T follicular helper cell (primary cell): ENCODE data around the gene TAOK2.
"Not testable (repeated sequence)": the region's sequence is repeated elsewhere in the genome, so short reads cannot be mapped to it uniquely, and the experiment has no call there.

Experiments used
- DNase-seq: peaks from one replicate; pipeline ENCODE4 v3.0.0-alpha.2; 2020; ENCODE audit warnings: low read depth
- total RNA-seq, 2 experiments: gene quantifications; one replicate each; lab custom pipeline; 2026; lab: John Stamatoyannopoulos, UW

Gene TAOK2
- total RNA-seq: 56.6 to 116 reads per million in 2 experiments

DNA sequence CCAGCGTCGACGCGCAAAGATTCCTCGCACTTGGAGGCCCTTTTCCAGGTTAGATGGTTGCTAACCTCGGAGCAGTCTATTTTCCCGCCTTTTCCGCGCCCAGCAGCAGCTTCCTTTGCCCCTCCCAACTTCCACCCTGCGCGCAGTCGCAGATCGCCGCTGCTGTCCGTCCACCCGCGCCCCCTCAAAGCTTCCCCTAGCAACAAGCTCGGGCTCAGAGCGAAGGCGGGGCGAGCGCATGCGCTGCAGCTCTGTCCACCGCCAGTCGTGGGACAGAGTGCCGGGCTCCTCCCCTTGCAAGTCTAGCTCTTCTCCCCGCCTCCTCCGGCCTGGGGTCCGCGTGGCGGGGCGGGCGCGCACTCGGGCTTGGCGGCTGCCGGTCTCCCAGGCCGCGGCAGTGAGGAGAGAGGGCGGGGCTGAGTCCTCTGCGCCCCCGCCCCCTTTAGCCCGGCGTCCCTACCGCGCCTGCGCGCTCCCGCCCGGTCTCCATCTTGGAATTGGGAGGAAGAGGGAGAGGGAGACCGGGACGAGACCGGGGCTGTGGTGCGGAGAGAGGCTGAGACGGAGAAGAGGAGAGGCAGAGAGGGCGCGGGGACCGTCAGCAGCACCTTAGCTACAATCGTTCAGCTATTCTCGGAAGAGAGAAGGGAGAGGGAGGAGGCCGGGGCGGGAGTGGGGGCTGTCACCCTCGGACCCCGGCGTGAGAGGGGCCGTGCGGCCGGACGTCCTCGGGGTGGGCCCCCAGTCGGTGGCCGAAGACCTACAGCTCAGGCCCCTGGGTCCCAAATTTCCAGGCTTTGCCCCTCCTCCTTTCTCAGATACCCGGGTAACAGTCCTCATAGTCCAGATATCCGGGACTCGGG is at the start of gene TAOK2:
TAOK2 (plus strand) TSS at position 485 of the 863 bp plus-strand sequence. CDS start 3,905 bp downstream, outside the sequence.
- peak; percentile 86 for DNase-seq

DNA sequence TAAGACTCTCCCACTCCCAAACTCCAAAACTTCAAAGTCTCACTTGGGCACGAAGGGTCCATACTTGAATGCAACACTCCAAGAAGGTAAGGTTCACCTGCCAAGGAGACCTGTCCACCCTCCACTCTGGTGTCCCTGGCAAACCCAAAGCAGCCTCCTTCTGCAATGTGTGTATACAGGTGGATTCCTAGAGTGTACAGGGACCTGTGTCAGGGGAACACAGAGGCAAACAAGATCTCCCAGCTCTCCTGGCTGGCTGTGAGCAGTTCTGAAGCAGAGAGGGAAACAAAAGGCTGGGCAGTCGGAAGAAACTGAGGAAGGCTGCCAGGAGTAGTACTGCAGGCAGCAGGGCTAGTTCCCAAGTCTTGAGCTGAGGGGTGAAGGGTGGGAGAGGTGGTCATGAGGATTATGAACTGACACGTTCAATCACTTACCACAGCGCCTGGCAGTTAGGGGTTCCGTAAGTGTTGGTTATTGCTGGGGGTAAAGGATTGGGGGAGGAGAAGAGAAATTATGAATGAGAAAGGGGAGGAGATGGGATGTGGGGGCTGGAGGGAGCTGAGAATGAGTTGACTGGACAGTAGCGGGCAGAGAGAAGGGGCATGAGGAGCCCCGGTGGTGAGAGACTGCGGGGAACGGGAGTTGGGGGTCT is 48.4 kb upstream of the TAOK2 start:
- no peak for DNase-seq

DNA sequence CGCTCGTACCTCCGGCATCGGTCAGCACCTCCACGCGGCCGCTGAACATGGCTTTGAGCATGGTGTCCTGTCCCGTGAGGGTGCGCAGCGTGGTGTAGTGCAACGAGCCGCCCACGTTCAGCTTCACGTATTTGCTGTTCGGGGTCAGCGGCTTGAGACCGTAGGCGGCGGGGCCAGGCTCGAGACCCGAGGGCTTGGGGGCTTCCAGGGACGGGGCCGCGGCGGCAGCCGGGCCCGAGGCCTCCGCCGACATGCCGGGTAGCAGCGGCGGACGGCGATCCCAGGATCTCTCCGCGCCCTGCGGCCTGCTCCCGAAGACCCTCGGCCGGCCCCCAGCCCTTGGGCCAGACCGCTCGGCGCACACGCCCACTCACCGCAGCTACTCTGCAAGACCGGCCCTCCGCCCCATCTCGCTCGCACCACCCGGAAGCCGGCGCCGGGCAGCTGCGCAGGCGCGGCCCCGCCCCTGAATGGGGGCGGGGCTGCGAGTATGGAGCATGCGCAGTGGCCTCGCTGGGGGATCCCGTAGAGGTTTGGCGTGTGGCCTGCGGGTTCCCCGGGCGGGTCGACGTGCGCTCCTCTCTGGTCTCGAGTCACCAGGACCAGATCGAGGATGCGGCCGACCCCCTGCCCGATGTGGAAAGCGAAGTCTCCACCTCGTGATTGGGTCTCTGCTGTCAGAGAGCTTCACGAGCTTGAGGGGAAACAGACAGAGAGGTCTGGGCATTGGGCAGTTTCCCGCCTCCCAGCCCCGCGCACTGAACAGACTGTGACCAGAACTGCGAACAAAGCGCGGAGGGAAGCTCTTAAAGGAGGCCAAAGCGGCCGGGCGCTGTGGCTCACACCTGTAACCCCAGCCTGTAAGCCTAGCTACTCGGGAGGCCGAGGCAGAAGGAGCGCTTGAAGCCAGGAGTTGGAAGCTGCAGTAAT is 47.6 kb upstream of the TAOK2 start, which contains the start of gene KCTD13:
KCTD13 (minus strand) TSS at position 446 of the 930 bp plus-strand sequence; CDS start at position 253, 193 bp downstream.
- peak; percentile 80 for DNase-seq

DNA sequence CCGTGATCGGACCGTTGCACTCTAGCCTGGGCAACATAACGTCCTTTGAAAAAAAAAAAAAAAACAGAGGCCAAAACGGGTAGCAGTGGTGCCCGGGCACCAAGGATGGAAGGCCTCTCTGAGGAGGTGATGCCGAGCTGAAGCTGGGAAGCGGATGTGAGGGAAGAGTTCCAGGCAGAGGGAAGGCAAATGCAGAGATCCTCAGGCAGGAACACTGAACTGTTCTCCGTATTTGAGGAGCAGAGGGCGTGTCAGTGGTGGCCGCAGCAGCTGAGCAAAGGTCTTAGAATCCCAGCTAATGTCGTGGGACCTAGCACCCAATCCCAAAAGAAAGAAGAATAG is 47.0 kb upstream of the TAOK2 start:
- no peak for DNase-seq

DNA sequence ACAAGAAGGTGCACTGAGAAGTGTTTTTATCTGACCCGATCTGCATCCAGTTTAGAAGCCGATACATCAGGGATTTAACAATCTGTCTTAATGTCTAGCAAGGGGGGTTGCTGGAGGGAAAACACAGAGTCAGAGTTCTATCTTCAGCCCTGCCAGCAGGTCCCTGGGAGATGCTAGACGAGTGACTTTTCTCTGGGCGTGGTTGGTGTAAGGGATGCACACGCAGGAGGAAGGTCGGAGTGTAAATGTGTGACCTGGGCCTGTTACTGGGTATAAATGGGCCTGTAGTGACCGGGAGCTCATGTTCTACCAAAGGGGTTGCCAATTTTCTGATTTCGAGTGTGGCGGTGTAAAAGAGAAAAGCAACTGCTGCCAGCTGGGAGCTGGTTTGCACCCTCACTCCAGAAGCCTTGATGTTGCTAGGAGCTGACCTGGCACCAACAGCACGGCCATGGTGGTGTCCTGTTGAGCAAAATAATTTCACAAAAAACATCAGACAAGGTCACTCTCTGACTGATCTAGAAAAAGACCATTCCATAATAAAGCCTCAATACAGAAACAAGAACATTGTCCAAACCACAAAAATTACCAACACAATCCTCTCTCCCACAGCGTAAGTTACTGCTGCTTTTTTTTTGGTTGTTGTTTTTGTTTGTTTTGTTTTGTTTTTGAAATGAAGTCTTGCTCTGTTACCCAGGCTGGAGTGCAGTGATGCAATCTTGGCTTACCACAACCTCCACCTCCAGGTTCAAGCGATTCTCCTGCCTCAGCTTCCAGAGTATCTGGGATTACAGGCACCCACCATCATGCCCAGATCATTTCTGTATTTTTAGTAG is 46.4 kb upstream of the TAOK2 start:
- DNase-seq: no peak

DNA sequence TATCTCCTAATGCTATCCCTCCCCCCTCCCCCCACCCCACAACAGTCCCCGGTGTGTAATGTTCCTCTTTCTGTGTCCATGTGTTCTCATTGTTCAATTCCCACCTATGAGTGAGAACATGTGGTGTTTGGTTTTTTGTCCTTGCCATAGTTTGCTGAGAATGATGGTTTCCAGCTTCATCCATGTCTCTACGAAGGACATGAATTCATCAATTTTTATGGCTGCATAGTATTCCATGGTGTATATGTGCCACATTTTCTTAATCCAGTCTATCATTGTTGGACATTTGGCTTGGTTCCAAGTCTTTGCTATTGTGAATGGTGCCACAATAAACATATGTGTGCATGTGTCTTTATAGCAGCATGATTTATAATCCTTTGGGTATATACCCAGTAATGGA is 41.9 kb upstream of the TAOK2 start:
- DNase-seq: not testable (repeated sequence)

DNA sequence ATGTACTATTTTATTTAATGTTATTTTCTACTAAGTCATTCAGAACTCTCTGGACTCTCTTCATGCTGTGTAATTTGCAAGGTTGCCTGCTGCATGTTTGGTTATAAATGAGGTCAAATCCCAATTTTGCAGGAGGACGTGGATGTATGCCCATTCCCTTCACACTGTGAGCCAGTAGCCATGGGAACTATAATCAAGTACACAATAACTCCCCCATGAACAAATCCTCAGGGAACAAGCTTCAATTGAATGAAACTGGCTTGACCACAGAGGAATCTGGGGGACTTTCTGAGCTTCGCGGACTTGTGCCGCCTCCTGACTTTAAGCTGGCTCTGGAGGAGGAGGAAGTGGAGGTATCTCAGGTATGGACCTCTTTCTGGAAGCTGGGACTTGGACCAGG is 33.0 kb upstream of the TAOK2 start:
- DNase-seq: no peak

DNA sequence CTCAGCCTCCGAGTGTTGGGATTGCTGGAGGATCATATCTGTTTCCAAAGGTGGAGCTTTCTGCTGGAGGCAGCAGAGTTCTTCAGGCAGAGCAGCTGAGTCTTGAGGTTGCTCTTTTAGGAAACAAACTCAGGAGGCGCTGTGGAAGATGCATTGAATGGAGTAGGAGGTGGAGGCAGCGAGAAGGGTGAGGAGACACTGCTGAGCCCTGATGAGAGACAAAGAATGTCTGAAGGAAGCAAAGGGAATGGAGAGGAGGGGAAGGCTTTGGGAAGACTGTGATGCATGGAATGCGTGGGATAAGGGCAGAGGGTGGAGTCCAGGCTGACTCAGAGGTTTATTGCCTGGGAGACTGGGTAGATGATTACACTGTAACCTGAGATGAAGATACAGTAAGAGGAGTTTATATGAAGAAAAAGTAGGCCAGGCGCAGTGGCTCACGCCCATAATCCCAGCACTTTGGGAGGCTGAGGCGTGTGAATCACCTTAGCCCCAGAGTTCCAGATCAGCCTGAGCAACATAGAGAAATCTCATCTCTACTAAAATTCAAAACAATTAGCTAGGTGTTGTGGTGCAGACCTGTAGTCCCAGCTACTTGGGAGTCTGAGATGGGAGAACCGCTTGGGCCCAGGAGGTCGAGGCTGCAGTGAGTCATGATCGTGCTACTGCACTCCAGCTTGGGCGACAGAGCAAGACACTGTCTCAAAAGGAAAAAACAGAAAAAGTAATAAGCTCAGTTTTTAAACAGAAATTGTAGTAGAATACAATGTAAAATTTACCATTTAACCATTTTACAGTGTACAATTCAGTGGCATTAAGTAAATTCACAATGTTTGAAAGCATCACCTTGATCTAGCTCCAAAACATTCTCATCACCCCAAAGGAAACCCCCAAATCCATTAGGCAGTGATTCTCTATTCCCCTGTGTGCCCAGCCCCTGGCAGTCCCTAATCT is 29.5 kb upstream of the TAOK2 start:
- no peak for DNase-seq

DNA sequence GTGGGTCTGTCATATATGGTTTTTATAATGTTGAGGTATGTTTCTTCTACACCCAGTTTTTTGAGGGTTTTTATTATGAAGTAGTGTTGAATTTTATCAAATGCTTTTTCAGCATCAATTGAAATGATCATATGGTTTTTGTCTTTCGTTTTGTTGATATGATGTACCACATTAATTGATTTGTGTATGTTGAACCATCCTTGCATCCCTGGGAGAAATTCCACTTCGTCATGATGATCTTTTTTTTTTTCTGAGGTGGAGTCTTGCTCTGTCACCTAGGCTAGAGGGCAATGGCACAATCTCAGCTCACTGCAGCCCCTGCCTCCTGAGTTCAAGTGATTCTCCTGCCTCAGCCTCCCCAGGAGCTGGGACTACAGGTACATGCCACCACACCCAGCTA is 25.8 kb upstream of the TAOK2 start:
- DNase-seq: no peak

DNA sequence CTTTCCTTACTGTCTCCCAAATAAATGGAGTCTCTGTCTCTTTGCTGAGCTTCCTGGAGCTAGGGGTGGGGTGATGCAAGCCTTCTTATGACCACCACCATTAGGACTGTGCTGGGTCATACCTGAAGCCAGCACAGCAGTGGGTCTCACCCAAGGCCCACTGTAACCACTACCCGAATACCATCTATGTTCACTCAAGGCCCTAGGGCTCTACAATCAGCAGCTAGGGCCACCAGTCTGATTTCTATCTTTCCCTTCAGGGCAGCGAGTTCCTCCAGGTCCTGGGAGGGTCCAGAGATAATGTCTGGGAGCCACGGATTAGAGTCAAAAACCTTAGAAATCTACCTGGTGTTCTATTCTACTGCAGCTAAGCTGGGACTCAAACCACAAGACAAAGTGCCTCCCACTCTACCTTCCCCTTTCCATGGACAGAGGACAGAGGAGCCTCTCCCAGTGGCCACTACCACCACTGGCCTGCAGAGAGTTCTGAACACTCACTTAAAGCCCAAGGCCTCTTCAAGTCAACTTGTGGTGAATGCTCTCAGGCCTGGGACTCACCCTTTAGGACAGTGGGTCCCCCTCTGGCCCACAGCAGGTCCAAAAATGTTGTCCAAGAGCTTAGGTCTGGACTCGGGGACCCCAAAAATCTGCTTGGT is 22.7 kb upstream of the TAOK2 start:
- DNase-seq: no peak

DNA sequence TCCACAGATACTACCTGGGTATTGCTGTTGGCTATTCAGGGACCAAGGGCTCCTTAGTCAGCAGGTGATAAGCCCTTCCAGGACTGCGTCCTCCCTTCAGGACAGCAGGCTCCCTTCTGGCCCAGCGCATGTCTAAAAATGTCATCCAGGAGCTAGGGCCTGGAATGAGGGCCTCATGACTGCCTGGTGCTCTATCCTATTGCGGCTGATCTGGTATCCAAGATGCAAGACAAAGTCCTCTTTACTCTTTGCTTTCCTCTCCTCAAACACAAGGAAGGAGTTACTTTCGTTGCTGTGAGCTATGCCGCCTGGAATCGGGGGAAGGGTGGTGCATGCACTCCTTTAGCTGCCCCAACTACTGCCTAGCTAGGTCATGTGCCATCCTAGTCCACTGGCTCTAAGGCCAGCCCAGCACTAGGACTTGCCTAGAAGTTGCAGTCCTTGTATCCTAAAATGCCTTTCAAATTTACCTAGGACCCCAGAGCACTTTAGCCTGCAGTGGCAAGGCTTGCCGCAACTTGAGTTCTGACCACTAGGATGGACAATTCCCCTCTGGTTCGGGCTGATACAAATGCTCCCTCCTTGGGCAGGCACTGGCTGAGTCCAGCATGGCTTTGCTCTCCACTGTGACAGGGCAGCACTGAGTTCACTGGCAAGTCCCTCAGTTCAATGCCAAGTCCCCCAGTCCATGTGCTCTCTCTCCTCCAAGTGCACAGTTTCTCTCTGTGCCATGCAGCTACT is 21.9 kb upstream of the TAOK2 start:
- no peak for DNase-seq

DNA sequence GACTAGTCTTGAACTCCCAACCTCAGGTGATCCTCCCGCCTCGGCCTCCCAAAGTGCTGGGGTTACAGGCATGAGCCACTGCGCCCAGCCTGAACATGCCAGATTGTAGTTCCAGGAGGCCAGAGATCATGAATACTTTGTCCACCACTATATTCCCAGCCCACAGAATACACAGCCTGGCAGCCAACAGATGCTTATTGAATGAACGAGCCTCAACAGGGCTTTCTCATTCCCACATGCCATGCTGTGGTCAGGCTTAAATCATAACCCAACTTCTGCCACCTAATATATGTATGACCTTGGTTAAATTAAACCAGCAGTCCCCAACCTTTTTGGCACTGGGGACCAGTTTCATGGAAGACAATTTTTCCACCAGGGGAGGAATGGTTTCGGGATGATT is 14.9 kb upstream of the TAOK2 start:
- DNase-seq: no peak

DNA sequence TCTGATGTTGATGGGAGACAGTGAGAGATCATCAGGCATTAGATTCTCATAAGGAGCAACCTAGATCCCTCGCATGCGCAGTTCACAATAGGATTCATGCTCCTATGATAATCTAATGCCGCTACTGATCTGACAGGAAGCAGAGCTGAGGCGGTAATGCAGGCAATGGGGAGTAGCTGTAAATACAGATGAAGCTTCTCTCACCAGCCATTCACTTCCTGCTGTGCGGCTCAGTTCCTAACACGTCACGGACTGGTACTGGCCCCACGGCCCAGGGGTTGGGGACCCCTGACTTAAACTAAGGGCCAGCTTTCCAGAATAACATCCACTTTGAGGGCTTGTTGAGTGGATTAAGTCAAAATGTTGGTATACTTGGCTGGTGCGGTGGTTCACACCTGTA is 14.4 kb upstream of the TAOK2 start:
- DNase-seq: no peak

DNA sequence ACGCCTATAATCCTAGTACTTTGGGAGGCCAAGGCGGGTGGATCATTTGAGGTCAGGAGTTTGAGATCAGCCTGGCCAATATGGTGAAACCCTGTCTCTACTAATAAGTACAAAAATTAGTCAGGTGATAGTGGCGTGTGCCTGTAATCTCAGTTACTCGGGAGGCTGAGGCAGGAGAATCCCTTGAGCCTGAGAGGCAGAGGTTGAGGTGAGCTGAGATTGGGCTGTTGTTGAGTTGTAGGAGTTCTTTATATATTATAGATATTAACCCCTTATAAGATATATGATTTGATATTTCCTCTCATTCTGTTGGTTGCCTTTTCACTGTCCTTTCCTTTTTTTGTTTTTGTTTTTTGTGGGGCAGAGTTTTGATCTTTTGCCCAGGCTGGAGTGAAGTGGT is 13.8 kb upstream of the TAOK2 start:
- DNase-seq: not testable (repeated sequence)

DNA sequence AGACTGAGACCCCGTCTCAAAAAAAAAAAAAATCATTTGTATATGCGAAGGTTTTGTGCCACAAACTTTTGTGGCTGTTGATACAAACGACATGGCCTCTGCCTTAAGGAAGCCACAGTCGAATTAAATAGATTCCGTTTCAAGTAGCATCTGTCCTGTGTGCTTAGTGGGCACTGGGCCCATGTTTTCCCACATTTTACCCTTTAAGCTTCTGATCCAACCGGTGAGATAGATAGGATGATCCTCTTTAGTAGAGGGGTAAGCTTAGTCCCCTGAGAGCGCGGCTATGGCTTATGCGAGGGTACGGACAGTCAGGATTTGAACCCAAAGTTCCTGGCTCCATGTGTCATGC is 12.6 kb upstream of the TAOK2 start:
- DNase-seq: no peak

DNA sequence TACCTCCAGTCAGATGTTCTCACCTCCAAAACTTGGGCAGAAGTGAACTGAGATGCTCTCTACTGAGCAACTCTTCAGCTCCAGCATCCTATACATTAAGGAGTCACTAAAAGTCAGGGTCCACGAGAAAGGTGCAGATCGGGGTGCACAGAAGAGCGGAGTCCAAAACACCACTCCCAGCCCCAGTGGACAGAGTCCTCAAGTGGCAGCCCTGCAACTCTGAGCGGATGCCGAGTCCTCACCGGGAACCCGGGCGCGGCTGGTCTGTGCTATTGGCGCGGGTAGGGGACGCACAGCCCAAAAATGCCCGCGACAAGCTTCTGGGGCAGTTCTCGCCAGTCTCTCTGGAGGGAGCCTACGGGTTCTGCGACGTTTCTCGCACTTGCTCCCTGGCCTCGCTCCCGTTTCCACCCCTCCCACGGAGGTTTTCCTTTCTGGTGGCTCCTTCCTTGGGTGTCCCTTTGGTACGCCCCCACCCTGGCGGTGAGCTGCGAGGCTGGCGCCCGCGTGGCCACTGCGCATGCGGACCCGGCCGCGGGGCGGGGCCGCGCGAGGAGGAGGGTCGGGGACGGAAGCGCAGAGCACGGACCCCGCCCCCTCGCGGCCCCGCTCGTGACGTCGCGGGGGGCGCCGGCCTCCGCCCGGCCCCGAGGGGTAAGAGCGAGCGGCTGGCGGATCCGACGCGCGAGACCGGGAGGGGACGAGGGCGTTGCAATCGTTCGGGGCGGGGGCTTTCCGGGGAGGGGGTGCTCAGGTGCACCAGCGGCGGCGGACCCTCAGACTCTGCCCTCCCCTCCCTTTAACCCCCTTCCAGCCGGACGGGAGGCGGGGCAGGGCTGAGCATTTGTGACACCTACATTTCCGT is 12.0 kb upstream of the TAOK2 start, which contains the start of gene TMEM219:
TMEM219 (plus strand) TSS at position 601 of the 865 bp plus-strand sequence. CDS start 1,065 bp downstream, outside the sequence.
- peak; percentile 89 for DNase-seq

DNA sequence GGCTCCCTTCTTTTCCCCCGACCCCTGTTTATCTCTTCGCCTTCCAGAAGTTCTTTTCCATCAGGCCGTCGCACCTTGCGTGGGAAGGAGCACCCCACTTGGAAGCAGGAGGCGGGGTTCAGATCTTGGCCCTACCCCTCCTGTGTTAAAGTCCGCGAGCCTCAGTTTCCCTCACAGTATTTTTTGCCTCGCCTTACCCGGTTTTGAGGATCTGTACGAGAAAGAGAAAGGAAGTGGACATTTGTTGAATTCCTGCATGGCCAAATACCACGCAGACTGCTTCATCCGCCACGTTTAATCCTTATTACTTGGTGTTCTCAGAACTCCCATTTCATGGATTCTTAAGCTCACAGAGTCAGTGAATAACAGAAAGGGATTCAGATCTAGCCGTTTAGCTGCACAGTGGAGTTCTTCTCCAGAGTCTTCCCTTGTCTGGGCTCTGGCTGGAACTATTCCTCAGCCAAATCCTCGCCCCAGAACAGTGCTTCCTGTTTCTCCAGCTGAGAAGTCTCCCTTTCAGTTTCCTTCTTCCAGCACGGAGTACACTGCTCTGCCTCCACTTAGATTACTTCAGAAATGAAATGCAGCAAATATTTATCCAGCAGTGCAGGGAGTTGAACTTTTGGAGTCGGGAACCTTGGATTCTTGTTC is 11.2 kb upstream of the TAOK2 start:
- DNase-seq: no peak
